HG02973 (cell line): ENCODE measurements around the gene BRK1.
"Not testable (repeated sequence)": the region's sequence is repeated elsewhere in the genome, so short reads cannot be mapped to it uniquely, and the experiment has no call there.

Experiments used
- ATAC-seq: cut with Tn5 transposase; IDR thresholded peaks from one replicate; pipeline ENCODE4 v1.9.1; 2021; ENCODE audit warnings: moderate library complexity; ENCODE audit not compliant: unreplicated experiment

Gene BRK1

GRCh38 chr3:10176150-10176549 lies 60.7 kb downstream of the BRK1 start:
- not testable (repeated sequence) for ATAC-seq
